Brain microvascular endothelial cell (primary cell): ENCODE data around the gene TMPRSS9.
"Not testable (repeated sequence)": the region's sequence is repeated elsewhere in the genome, so short reads cannot be mapped to it uniquely, and the experiment has no call there.

Source experiments
- DNase-seq: peaks from one replicate; pipeline ENCODE4 v3.0.0-alpha.2; 2020
- H3K27ac ChIP-seq: fragments of 250-450 bp; sonication (Bioruptor Pico); 2 replicates; pipeline ENCODE4 v1.5.1; 2020; ENCODE audit warnings: mild to moderate bottlenecking, moderate library complexity
- H3K27me3 ChIP-seq: fragments of 250-450 bp; sonication (Bioruptor Pico); replicated peaks from 2 replicates; pipeline ENCODE4 v1.5.1; 2020; ENCODE audit warnings: mild to moderate bottlenecking
- H3K36me3 ChIP-seq: fragments of 250-450 bp; sonication (Bioruptor Pico); replicated peaks from 2 replicates; pipeline ENCODE4 v1.5.1; 2020; ENCODE audit warnings: mild to moderate bottlenecking
- H3K4me3 ChIP-seq: 2 replicates; pipeline ENCODE4 v1.5.1; 2011; ENCODE audit warnings: low read depth, mild to moderate bottlenecking, control low read depth, low read length, moderate library complexity
- in situ Hi-C: cut with HindIII; loops from 2 replicates; pipeline ENCODE4 v1.10.0; 2017; ENCODE audit warnings: low sequenced_read_pairs, low pct_ligation_motif_present
- TF ChIP-seq, protein P1 (sequence below): IDR thresholded peaks from 2 replicates; pipeline ENCODE4 v1.5.1; 2011; ENCODE audit warnings: low read depth, mild to moderate bottlenecking, moderate library complexity, low read length, control low read depth, inconsistent platforms; ENCODE audit errors: missing control alignments

TMPRSS9 gene

DNA sequence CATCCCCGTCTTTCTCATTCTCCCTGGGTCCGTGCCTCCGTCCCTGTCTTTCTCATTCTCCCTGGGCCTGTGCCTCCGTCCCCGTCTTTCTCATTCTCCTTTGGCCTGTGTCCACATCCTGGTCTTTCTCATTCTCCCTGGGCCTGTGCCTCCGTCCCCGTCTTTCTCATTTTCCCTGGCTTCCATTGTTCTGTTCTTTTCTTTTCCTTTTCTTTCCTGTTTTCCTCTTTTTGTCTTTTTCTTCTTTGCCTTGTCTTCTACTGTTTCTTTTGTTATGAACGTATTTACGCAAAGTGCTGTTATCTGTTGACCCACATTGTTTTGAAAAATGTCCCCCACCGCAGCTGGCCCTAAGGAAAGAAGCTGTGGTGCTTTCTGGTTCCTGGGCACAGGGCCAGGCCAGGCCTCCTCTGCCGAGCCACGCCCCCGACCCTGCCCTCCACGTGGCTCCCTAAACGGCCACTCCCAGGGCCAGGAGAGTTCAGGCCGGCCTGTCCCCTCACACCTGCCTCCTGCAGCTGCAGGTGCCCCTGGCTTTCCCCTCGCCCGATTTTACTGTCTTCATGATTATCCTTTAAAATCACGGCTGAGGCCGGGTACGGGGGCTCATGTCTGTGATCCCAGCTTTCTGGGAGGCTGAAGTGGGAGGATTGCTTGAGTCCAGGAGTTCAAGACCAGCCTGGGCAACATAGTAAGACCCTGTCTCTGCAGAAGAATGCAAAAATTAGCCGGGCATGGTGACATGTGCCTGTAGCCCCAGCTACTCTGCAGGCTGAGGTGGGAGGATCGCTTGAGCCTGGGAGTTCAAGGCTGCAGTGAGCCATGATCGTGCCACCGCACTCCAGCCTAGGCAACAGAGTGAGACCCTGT lies 14.0 kb upstream of the TMPRSS9 start:
- H3K4me3 ChIP-seq: no peak overlapping the region
- TF ChIP-seq, protein P1, sequence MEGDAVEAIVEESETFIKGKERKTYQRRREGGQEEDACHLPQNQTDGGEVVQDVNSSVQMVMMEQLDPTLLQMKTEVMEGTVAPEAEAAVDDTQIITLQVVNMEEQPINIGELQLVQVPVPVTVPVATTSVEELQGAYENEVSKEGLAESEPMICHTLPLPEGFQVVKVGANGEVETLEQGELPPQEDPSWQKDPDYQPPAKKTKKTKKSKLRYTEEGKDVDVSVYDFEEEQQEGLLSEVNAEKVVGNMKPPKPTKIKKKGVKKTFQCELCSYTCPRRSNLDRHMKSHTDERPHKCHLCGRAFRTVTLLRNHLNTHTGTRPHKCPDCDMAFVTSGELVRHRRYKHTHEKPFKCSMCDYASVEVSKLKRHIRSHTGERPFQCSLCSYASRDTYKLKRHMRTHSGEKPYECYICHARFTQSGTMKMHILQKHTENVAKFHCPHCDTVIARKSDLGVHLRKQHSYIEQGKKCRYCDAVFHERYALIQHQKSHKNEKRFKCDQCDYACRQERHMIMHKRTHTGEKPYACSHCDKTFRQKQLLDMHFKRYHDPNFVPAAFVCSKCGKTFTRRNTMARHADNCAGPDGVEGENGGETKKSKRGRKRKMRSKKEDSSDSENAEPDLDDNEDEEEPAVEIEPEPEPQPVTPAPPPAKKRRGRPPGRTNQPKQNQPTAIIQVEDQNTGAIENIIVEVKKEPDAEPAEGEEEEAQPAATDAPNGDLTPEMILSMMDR: no peak
- no peak for DNase-seq
- H3K36me3 ChIP-seq: peaks cover 5% of the 10 kb centered on the region
- in situ Hi-C loops: no loop called here
- H3K27me3 ChIP-seq: no peaks in the 10 kb centered on the region
- H3K27ac ChIP-seq: no peak overlapping the region

DNA sequence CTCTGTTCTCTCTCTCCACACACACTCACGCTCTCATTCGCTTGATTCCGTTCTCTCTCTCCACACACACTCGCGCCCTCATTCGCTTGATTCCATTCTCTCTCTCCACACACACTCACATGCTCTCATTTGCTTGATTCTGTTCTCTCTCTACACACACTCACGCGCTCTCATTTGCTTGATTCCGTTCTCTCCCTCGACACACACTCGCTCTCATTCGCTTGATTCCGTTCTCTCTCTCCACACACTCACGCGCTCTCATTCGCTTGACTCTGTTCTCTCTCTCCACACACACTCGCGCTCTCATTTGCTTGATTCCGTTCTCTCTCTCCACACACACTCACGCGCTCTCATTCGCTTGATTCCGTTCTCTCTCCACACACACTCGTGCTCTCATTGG lies 10.2 kb upstream of the TMPRSS9 start:
- in situ Hi-C loops, DNase-seq, H3K27me3 ChIP-seq, H3K27ac ChIP-seq, H3K4me3 ChIP-seq, H3K36me3 ChIP-seq: not testable (repeated sequence)

DNA sequence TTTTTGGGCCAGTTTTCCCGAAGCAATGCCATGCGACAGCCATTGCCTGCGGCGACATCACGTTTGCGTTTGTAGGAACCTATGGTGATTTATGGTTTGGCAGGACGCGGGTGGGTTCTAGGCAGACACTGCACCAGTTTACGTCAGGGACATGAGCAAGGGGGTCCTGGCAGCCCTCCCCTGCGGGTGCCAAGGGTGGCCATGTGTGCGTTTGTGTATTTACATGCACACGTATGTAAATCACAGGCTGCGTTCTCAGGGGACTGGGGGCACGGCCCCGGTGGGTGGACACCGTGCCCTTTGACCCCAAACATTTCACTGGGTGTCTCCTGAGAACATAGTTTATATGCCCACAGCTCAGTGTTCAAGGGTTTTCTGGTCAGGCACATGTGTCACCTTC lies 9.4 kb upstream of the TMPRSS9 start:
- no peak for DNase-seq
- Histone ChIP-seq H3K27ac (no peak overlapping the region), H3K4me3 (no peak overlapping the region), H3K36me3 (no peaks in the 10 kb centered on the region), H3K27me3 (no peaks in the 10 kb centered on the region)
- in situ Hi-C loops: no loop called here
- TF ChIP-seq, protein P1: no peak

DNA sequence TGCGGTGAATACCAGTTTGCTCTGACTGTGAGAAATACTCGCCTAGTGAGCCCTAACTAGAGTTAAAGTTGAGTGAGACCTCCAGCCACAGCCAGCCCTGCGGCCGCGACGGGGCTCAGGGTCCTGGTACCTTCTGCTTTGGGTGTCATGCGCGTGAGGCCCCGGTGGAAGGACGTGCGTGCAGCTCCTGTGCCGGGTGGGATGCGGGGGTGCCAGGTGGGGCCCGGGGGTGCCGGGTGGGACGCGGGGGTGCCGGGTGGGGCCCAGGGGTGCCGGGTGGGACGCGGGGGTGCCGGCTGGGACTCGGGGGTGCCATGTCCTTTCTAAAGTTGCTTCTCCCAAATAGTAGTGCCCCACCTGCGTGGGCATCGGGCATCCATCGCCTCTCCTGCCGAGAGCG lies 8.5 kb upstream of the TMPRSS9 start:
- no peaks in the 10 kb centered on the region for H3K36me3 ChIP-seq
- H3K27me3 ChIP-seq: no peaks in the 10 kb centered on the region
- no peak overlapping the region for H3K27ac ChIP-seq
- no peak overlapping the region for H3K4me3 ChIP-seq
- DNase-seq: no peak
- in situ Hi-C loops: no loop called here
- TF ChIP-seq, protein P1: no peak

DNA sequence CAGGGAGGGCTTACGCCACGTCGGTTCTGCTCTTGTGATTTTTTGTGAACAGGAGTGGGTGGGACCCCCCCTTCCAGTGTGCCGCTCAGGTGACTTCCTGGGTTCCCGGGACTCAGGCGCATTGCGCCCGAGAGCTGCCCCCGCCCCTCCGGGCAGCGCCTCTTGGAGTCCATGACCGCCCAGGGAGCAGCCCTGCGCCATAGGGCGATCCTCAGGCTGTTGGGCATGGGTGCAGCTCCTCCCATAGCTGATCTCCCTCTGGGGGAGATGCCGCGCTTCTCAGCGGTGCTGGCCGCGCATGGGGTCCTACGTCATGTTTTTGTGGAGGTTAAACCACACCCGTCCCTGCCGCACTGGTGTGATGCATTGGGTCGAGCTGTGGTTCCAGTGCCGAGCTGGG lies 7.9 kb upstream of the TMPRSS9 start:
- H3K4me3 ChIP-seq: no peak overlapping the region
- no peak overlapping the region for H3K27ac ChIP-seq
- TF ChIP-seq, protein P1: no peak
- in situ Hi-C loops: no loop called here
- H3K36me3 ChIP-seq: no peaks in the 10 kb centered on the region
- H3K27me3 ChIP-seq: no peaks in the 10 kb centered on the region
- no peak for DNase-seq

DNA sequence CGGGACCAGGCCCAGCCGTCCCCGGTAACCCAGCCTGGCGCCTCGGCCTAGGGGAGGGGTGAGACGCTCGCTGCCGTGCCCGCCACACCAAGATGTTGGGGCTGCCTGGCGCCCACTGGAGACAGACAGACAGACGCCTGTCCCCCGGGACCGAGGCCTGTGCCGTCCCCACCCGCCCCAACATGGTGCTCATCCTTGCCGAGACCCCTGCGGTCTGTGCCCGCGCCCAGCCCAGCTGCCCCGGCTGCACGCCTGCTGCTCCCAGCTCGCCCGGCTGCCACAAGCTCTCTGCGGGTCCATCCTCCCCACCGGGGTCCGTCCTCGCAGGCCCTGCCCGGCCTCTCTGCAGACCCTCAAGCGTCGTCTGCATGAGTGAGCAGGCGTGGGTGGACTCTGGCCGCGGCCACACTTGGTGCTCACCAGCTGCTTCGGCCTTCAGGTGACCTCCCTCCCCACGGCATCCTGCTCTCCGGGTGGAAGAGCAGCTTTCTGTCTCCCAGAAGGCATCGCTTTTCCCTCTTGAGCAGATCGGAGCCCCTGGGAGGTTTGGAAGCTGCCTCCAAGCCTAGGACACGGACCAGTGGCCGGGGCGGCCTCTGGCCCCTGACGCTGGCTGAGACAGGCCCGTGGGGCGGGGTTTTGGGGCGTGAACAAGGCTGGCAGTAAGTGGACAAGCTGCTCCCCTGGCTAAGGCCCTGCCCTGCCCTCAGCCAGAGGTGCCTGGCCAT lies 6.7 kb upstream of the TMPRSS9 start:
- Histone ChIP-seq H3K27ac (no peak overlapping the region), H3K27me3 (no peaks in the 10 kb centered on the region), H3K4me3 (no peak overlapping the region), H3K36me3 (no peaks in the 10 kb centered on the region)
- TF ChIP-seq, protein P1: no peak
- no peak for DNase-seq
- in situ Hi-C loops: no loop called here
